ENCODE measurements around the gene FIG4.

DNA sequence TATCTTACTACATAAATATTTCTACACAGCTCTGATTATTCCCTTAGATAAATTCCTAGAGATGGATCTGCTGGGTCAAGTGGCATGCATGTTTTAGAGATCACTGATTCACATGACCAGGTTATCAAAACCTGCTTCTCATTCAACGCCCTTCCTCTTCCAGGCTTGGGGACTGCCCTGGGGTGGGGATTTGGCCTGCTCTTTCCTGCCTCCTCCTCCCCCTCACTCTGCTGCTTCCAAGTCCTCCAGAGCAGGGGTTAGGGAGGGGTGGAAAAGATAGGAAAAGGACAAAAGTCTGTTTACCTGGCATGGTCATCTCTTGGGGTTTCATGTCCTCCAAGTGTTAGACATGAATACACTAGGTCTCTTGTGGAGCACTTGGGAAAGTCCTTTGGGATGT lies 181.5 kb downstream of the FIG4 start:
- TF ChIP-seq POLR2AphosphoS5 (IDR thresholded peaks at IDR 0.05): no peak
- TF ChIP-seq, protein P1, sequence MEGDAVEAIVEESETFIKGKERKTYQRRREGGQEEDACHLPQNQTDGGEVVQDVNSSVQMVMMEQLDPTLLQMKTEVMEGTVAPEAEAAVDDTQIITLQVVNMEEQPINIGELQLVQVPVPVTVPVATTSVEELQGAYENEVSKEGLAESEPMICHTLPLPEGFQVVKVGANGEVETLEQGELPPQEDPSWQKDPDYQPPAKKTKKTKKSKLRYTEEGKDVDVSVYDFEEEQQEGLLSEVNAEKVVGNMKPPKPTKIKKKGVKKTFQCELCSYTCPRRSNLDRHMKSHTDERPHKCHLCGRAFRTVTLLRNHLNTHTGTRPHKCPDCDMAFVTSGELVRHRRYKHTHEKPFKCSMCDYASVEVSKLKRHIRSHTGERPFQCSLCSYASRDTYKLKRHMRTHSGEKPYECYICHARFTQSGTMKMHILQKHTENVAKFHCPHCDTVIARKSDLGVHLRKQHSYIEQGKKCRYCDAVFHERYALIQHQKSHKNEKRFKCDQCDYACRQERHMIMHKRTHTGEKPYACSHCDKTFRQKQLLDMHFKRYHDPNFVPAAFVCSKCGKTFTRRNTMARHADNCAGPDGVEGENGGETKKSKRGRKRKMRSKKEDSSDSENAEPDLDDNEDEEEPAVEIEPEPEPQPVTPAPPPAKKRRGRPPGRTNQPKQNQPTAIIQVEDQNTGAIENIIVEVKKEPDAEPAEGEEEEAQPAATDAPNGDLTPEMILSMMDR (IDR thresholded peaks at IDR 0.05): no peak
- no peak for TF ChIP-seq EP300 (IDR thresholded peaks at IDR 0.05)
